Jurkat, Clone E6-1 (cell line): ENCODE measurements around the gene CELF1.

ENCODE experiments used
- DNase-seq: peaks from one replicate; pipeline ENCODE4 v3.0.0-alpha.2; 2011; ENCODE audit warnings: low read depth, low spot score
- H3K4me3 ChIP-seq: 2 replicates; pipeline ENCODE4 v1.5.1; 2011; ENCODE audit warnings: mild to moderate bottlenecking, low read length, control low read depth, moderate library complexity

The CELF1 gene

GRCh38 chr11:47518212-47518964 is 34.5 kb downstream of the CELF1 start:
- DNase-seq = peak; percentile 35

GRCh38 chr11:47516984-47517853 is 35.7 kb downstream of the CELF1 start:
- DNase-seq = no peak
- no peak overlapping the region for H3K4me3 ChIP-seq

More at GRCh38 chr11:47518212-47518964, 34.5 kb downstream of the CELF1 start:
- H3K4me3 ChIP-seq = no peak overlapping the region

GRCh38 chr11:47516155-47516554 is 36.8 kb downstream of the CELF1 start:
- H3K4me3 ChIP-seq = no peak overlapping the region
- no peak for DNase-seq

- H3K4me3 ChIP-seq = no peak overlapping the region
- DNase-seq = no peak
Measured at GRCh38 chr11:47514825-47515647, 37.9 kb downstream of the CELF1 start.

- no peak overlapping the region for H3K4me3 ChIP-seq
Measured at GRCh38 chr11:47512701-47513100, 40.2 kb downstream of the CELF1 start.

GRCh38 chr11:47511917-47512316 is 41.0 kb downstream of the CELF1 start:
- no peak overlapping the region for H3K4me3 ChIP-seq

More at GRCh38 chr11:47512701-47513100, 40.2 kb downstream of the CELF1 start:
- no peak for DNase-seq

GRCh38 chr11:47510209-47510608 is 42.7 kb downstream of the CELF1 start:
- no peak overlapping the region for H3K4me3 ChIP-seq
- DNase-seq = no peak

More at GRCh38 chr11:47511917-47512316, 41.0 kb downstream of the CELF1 start:
- no peak for DNase-seq

GRCh38 chr11:47509077-47509536 is 43.8 kb downstream of the CELF1 start:
- DNase-seq = no peak
- H3K4me3 ChIP-seq = no peak overlapping the region

- H3K4me3 ChIP-seq = no peak overlapping the region
Measured at GRCh38 chr11:47508240-47508957, 44.5 kb downstream of the CELF1 start.

GRCh38 chr11:47507563-47508239 is 45.2 kb downstream of the CELF1 start:
- DNase-seq = no peak
- H3K4me3 ChIP-seq = no peak overlapping the region

More at GRCh38 chr11:47508240-47508957, 44.5 kb downstream of the CELF1 start:
- no peak for DNase-seq

- DNase-seq = no peak
- no peak overlapping the region for H3K4me3 ChIP-seq
Measured at GRCh38 chr11:47506795-47507562, 46.0 kb downstream of the CELF1 start.

- no peak for DNase-seq
- H3K4me3 ChIP-seq = no peak overlapping the region
Measured at GRCh38 chr11:47506373-47506772, 46.6 kb downstream of the CELF1 start.

- DNase-seq = no peak
- H3K4me3 ChIP-seq = no peak overlapping the region
Measured at GRCh38 chr11:47504910-47505309, 48.0 kb downstream of the CELF1 start.

GRCh38 chr11:47503227-47503626 is 49.7 kb downstream of the CELF1 start:
- H3K4me3 ChIP-seq = no peak overlapping the region
- no peak for DNase-seq

- no peak for DNase-seq
- H3K4me3 ChIP-seq = no peak overlapping the region
Measured at GRCh38 chr11:47502767-47503166, 50.2 kb downstream of the CELF1 start.

GRCh38 chr11:47501101-47501500 is 51.8 kb downstream of the CELF1 start:
- H3K4me3 ChIP-seq = no peak overlapping the region
- no peak for DNase-seq

- no peak for DNase-seq
Measured at GRCh38 chr11:47500121-47500520, 52.8 kb downstream of the CELF1 start.

More at GRCh38 chr11:47500121-47500520, 52.8 kb downstream of the CELF1 start:
- H3K4me3 ChIP-seq = no peak overlapping the region
